SK-N-SH treated with all-trans-retinoic acid at 6 μM for 48 hours (cell line): ENCODE measurements around the gene LRRC4.

Experiments used
- ARNTL ChIP-seq: fragments of 450-650 bp; formaldehyde crosslinking; IDR thresholded peaks from 2 replicates; pipeline ENCODE4 v1.5.0; 2020; ENCODE audit warnings: low read depth, mild to moderate bottlenecking, moderate library complexity, borderline replicate concordance
- CREB5 ChIP-seq: fragments of 250-450 bp; sonication (Bioruptor Pico); IDR thresholded peaks from 2 replicates; pipeline ENCODE4 v1.5.1; 2020; ENCODE audit warnings: low read depth, mild to moderate bottlenecking, moderate library complexity
- CSDC2 ChIP-seq: fragments of 250-450 bp; sonication (Bioruptor Pico); IDR thresholded peaks from 2 replicates; pipeline ENCODE4 v1.5.0; 2020; ENCODE audit warnings: mild to moderate bottlenecking, moderate library complexity
- CSRNP3 ChIP-seq: fragments of 250-450 bp; sonication (Bioruptor Pico); IDR thresholded peaks from 2 replicates; pipeline ENCODE4 v1.5.1; 2021; ENCODE audit warnings: mild to moderate bottlenecking, moderate library complexity
- GLIS3 ChIP-seq: fragments of 250-450 bp; sonication (Bioruptor Pico); IDR thresholded peaks from 2 replicates; pipeline ENCODE4 v1.5.0; 2020; ENCODE audit warnings: mild to moderate bottlenecking, moderate library complexity
- OSR1 ChIP-seq: fragments of 250-450 bp; sonication (Bioruptor Pico); IDR thresholded peaks from 2 replicates; pipeline ENCODE4 v1.8.0; 2022; ENCODE audit warnings: moderate library complexity, mild to moderate bottlenecking, inconsistent platforms
- PATZ1 ChIP-seq: fragments of 250-450 bp; sonication (Bioruptor Pico); IDR thresholded peaks from 2 replicates; pipeline ENCODE4 v1.8.0; 2020; ENCODE audit warnings: mild to moderate bottlenecking, moderate library complexity, borderline replicate concordance
- TOX ChIP-seq: fragments of 250-450 bp; sonication (Bioruptor Pico); IDR thresholded peaks from 2 replicates; pipeline ENCODE4 v1.8.0; 2021; ENCODE audit warnings: mild to moderate bottlenecking, moderate library complexity, borderline replicate concordance
- TSHZ2 ChIP-seq: fragments of 250-450 bp; sonication (Bioruptor Pico); IDR thresholded peaks from 2 replicates; pipeline ENCODE4 v1.5.0; 2020; ENCODE audit warnings: mild to moderate bottlenecking, moderate library complexity
- ZFP3 ChIP-seq: fragments of 250-450 bp; sonication (Bioruptor Pico); IDR thresholded peaks from 2 replicates; pipeline ENCODE4 v1.5.0; 2020; ENCODE audit warnings: mild to moderate bottlenecking, moderate library complexity
- ZFP30 ChIP-seq: fragments of 450-650 bp; formaldehyde crosslinking; IDR thresholded peaks from 2 replicates; pipeline ENCODE4 v1.5.0; 2022; ENCODE audit warnings: mild to moderate bottlenecking, moderate library complexity
- ZNF70 ChIP-seq: fragments of 450-650 bp; formaldehyde crosslinking; IDR thresholded peaks from 2 replicates; pipeline ENCODE4 v1.5.0; 2020; ENCODE audit warnings: mild to moderate bottlenecking, moderate library complexity
- ZNF8 ChIP-seq: fragments of 450-650 bp; formaldehyde crosslinking; IDR thresholded peaks from 2 replicates; pipeline ENCODE4 v1.5.0; 2020; ENCODE audit warnings: mild to moderate bottlenecking, moderate library complexity

GRCh38 chr7:128054511-128054910 is 23.3 kb upstream of the LRRC4 start:
- no peak for TF ChIP-seq ZNF8 (CRISPR knock-in tag)
- TF ChIP-seq TOX (CRISPR knock-in tag), result no peak
- no peak for TF ChIP-seq ZFP30
- TF ChIP-seq GLIS3, result no peak
- TF ChIP-seq PATZ1 (CRISPR knock-in tag), result no peak
- TF ChIP-seq ARNTL (CRISPR knock-in tag), result no peak
- TF ChIP-seq CSRNP3 (CRISPR knock-in tag), result no peak
- TF ChIP-seq ZNF70, result no peak
- no peak for TF ChIP-seq CREB5 (CRISPR knock-in tag)
- no peak for TF ChIP-seq ZFP3 (CRISPR knock-in tag)
- TF ChIP-seq TSHZ2 (CRISPR knock-in tag), result no peak
- no peak for TF ChIP-seq CSDC2 (CRISPR knock-in tag)
- TF ChIP-seq OSR1 (CRISPR knock-in tag), result no peak
